Panc1 (cell line): ENCODE data around the gene TRANK1. TPM values are rescaled to one million over a fixed set of nuclear protein-coding genes. Genes with fewer than 3 reads are reported as not detected.

Experiments used
- ATAC-seq: fragments of 200-7000 bp; cut with Tn5 transposase; 2 replicates; pipeline ENCODE4 v1.9.1; 2020; ENCODE audit warnings: mild to moderate bottlenecking, moderate library complexity
- BruUV-seq: library from RNA; stranded (reverse); fragments of 400-500 nt; replicated peaks from 2 replicates; lab custom pipeline; 2021; lab: Mats Ljungman, UMichigan
- CTCF ChIA-PET: fragments of 300-600 bp; sonication (Branson Sonifier 250); formaldehyde crosslinking; loops from one replicate; lab custom pipeline; 2022; ENCODE audit warnings: antibody characterized with exemption; lab: Charles Lee
- POLR2A ChIA-PET: fragments of 300-600 bp; sonication (Branson Sonifier 250); formaldehyde crosslinking; loops from one replicate; lab custom pipeline; 2022; ENCODE audit warnings: antibody characterized with exemption; lab: Charles Lee
- DNase-seq: peaks from one replicate; pipeline ENCODE4 v3.0.0-alpha.2; 2010; ENCODE audit warnings: low read depth, low spot score
- H3K27ac ChIP-seq: 2 replicates; pipeline ENCODE4 v1.5.1; 2011; ENCODE audit warnings: mild to moderate bottlenecking, low read length, inconsistent platforms
- H3K27me3 ChIP-seq: fragments of 200-500 bp; sonication (Bioruptor generic); 2 replicates; pipeline ENCODE4 v1.6.0; 2014; ENCODE audit warnings: low read length, inconsistent platforms; ENCODE audit not compliant: control insufficient read depth, insufficient read depth
- H3K36me3 ChIP-seq: fragments of 200-500 bp; sonication (Bioruptor generic); 2 replicates; pipeline ENCODE4 v1.5.1; 2014; ENCODE audit warnings: inconsistent platforms, mild to moderate bottlenecking, low read length, moderate library complexity; ENCODE audit not compliant: control insufficient read depth, insufficient read depth
- H3K4me1 ChIP-seq: 2 replicates; pipeline ENCODE4 v1.5.1; 2011; ENCODE audit warnings: inconsistent platforms, mild to moderate bottlenecking, low read length, moderate library complexity; ENCODE audit not compliant: control insufficient read depth, insufficient read depth
- H3K4me3 ChIP-seq, 2 experiments: 2 replicates each; pipeline ENCODE4 v1.5.1; 2011 to 2012; ENCODE audit warnings: low read depth in 2 of 2, low read length in 2 of 2, mild to moderate bottlenecking in 2 of 2, inconsistent platforms in 1 of 2, moderate library complexity in 1 of 2
- H3K9me3 ChIP-seq: fragments of 200-500 bp; sonication (Bioruptor generic); 2 replicates; pipeline ENCODE4 v1.5.1; 2014; ENCODE audit warnings: low read depth, mild to moderate bottlenecking, inconsistent platforms, low read length, moderate library complexity; ENCODE audit not compliant: control insufficient read depth, insufficient read depth
- POLR2AphosphoS5 ChIP-seq: IDR thresholded peaks from 2 replicates; pipeline ENCODE4 v1.6.1; 2012; ENCODE audit warnings: mild to moderate bottlenecking, low read depth, low read length, moderate library complexity
- REST ChIP-seq, 2 experiments: IDR thresholded peaks; 2 replicates each; pipeline ENCODE4 v1.6.1; 2011 to 2012; ENCODE audit warnings: low read depth in 2 of 2, control low read depth in 1 of 2, low read length in 1 of 2, mild to moderate bottlenecking in 1 of 2, moderate library complexity in 1 of 2; ENCODE audit not compliant: insufficient read depth in 1 of 2
- SIN3A ChIP-seq: IDR thresholded peaks from 2 replicates; pipeline ENCODE4 v1.6.1; 2012; ENCODE audit warnings: low read depth, mild to moderate bottlenecking, low read length, moderate library complexity, borderline replicate concordance; ENCODE audit not compliant: insufficient read depth
- TCF7L2 ChIP-seq: IDR thresholded peaks from 2 replicates; pipeline ENCODE4 v1.6.1; 2011; ENCODE audit warnings: mild to moderate bottlenecking, low read depth, low read length, inconsistent platforms
- in situ Hi-C: cut with HindIII; loops from 2 replicates; pipeline ENCODE4 v1.10.0; 2016; ENCODE audit warnings: low sequenced_read_pairs, low pct_unique_long_range_greater_than_20kb
- intact Hi-C: fragments of 100-400 bp; cut with micrococcal nuclease; formaldehyde crosslinking; loops from one replicate; pipeline ENCODE4 v1.10.0; 2022; ENCODE audit not compliant: unreplicated experiment
- total RNA-seq: library from RNA; stranded (reverse); gene quantifications from one replicate; pipeline ENCODE4 v1.2.1, GENCODE V29; 2021; ENCODE audit not compliant: unreplicated experiment
- TF ChIP-seq, protein P1 (sequence below): fragments of 450-650 bp; IDR thresholded peaks from 2 replicates; pipeline ENCODE4 v1.5.1; 2017; ENCODE audit warnings: mild to moderate bottlenecking

TRANK1 gene
- total RNA-seq, 1 experiment from 2014 or later, result 3.2 TPM

DNA sequence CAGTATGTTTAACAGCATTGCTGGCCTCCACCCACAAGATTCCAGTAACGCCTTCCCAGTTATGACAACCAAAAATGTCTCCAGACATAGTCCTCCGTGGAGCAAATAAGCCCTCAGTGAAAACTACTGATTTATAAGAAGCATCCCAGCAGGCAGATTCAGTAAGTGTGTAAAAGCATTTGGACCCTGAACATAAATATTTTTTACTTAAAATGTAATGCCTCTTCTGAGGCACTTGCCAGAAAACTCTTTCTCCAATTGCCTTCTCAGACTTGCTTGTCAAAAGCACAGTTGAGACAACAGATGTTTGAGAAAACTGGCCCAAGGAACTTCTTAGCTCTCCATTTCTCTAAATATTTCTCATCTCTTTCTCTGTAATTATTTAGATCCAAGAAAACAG lies 148.7 kb downstream of the TRANK1 start:
- DNase-seq (no peak), ATAC-seq (no peak)
- H3K4me3 ChIP-seq, result no peak overlapping the region
- ChIA-PET CTCF (no interaction called here), POLR2A (no interaction called here)
- no TSS peak for BruUV-seq
- no peaks in the 10 kb centered on the region for H3K36me3 ChIP-seq
- H3K27me3 ChIP-seq, result no peaks in the 10 kb centered on the region
- intact Hi-C loops (no loop called here), in situ Hi-C loops (no loop called here)
- no peaks in the 10 kb centered on the region for H3K4me1 ChIP-seq
- no peak overlapping the region for H3K27ac ChIP-seq
- TF ChIP-seq POLR2AphosphoS5, result no peak
- no peak for TF ChIP-seq TCF7L2
- TF ChIP-seq REST (IDR thresholded peaks at IDR 0.05; ENCODE audit: insufficient read depth in 1 of 2, low read depth in 2 of 2, low read length in 1 of 2), result no peak
- TF ChIP-seq, protein P1, sequence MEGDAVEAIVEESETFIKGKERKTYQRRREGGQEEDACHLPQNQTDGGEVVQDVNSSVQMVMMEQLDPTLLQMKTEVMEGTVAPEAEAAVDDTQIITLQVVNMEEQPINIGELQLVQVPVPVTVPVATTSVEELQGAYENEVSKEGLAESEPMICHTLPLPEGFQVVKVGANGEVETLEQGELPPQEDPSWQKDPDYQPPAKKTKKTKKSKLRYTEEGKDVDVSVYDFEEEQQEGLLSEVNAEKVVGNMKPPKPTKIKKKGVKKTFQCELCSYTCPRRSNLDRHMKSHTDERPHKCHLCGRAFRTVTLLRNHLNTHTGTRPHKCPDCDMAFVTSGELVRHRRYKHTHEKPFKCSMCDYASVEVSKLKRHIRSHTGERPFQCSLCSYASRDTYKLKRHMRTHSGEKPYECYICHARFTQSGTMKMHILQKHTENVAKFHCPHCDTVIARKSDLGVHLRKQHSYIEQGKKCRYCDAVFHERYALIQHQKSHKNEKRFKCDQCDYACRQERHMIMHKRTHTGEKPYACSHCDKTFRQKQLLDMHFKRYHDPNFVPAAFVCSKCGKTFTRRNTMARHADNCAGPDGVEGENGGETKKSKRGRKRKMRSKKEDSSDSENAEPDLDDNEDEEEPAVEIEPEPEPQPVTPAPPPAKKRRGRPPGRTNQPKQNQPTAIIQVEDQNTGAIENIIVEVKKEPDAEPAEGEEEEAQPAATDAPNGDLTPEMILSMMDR, result no peak
- TF ChIP-seq SIN3A, result no peak
- no peaks in the 10 kb centered on the region for H3K9me3 ChIP-seq

GRCh38 chr3:36795622-36796021 lies 149.2 kb downstream of the TRANK1 start:
- intact Hi-C loops, result no loop called here
- no peak for TF ChIP-seq POLR2AphosphoS5
- no peak for TF ChIP-seq TCF7L2
- TF ChIP-seq SIN3A, result no peak
- Histone ChIP-seq H3K4me1 (no peaks in the 10 kb centered on the region), H3K9me3 (no peaks in the 10 kb centered on the region), H3K27ac (no peak overlapping the region), H3K4me3 (no peak overlapping the region), H3K36me3 (no peaks in the 10 kb centered on the region), H3K27me3 (no peaks in the 10 kb centered on the region)
- no TSS peak for BruUV-seq
- ATAC-seq (no peak), DNase-seq (no peak)
- CTCF ChIA-PET, result no interaction called here
- POLR2A ChIA-PET, result no interaction called here
- in situ Hi-C loops, result no loop called here

DNA sequence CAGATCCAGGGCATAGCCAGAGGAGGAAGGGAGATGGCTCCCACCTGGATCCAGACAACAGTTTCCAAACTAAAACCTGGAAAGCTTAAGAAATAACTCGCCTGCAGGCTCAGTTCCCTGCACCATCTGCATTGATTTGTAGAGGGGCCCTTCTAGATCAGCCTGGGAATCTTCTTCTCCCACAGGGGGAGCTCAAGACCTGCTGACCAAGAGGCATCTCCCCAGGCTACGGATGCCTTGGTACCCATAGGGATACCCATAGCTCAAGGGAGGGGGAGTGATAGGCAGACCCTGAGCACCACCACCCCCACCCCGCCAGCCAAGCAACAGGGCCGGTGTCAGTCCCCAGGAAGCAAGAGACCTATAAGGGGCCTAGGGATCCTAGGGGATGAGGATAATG lies 152.5 kb downstream of the TRANK1 start:
- H3K27me3 ChIP-seq, result no peaks in the 10 kb centered on the region
- no peak overlapping the region for H3K27ac ChIP-seq
- in situ Hi-C loops, result no loop called here
- POLR2A ChIA-PET, result no interaction called here
- BruUV-seq, result no TSS peak
- H3K4me3 ChIP-seq, result no peak overlapping the region
- H3K36me3 ChIP-seq, result no peaks in the 10 kb centered on the region
- no peak for TF ChIP-seq POLR2AphosphoS5
- no peak for TF ChIP-seq TCF7L2
- TF ChIP-seq, protein P1, result peak; percentile 50
- TF ChIP-seq SIN3A, result no peak
- H3K9me3 ChIP-seq, result no peaks in the 10 kb centered on the region
- H3K4me1 ChIP-seq, result no peaks in the 10 kb centered on the region
- CTCF ChIA-PET, result no interaction called here
- intact Hi-C loops, result loop anchor here (5.0 kb wide), 1 partner anchor 75 kb away; no protein-coding TSS in a partner anchor
- ATAC-seq (peak; percentile 84), DNase-seq (peak; percentile 5)
